Hepatocyte (in vitro differentiated cells): ENCODE results near the gene PRKG1.

ENCODE experiments used
- EZH2 ChIP-seq: fragments of 200-600 bp; sonication (generic); IDR thresholded peaks from 2 replicates; pipeline ENCODE4 v1.6.1; 2016; ENCODE audit warnings: antibody characterized with exemption, mild to moderate bottlenecking, borderline replicate concordance
- EZH2phosphoT487 ChIP-seq: fragments of 200-600 bp; sonication (generic); IDR thresholded peaks from one replicate; pipeline ENCODE4 v1.6.1; 2018; ENCODE audit warnings: antibody characterized with exemption, mild to moderate bottlenecking, low read depth, moderate library complexity; ENCODE audit not compliant: unreplicated experiment, severe bottlenecking
- TF ChIP-seq, protein P1 (sequence below): fragments of 200-600 bp; sonication (generic); IDR thresholded peaks from 2 replicates; pipeline ENCODE4 v1.5.1; 2016; ENCODE audit warnings: antibody characterized with exemption, mild to moderate bottlenecking; ENCODE audit not compliant: poor library complexity

DNA sequence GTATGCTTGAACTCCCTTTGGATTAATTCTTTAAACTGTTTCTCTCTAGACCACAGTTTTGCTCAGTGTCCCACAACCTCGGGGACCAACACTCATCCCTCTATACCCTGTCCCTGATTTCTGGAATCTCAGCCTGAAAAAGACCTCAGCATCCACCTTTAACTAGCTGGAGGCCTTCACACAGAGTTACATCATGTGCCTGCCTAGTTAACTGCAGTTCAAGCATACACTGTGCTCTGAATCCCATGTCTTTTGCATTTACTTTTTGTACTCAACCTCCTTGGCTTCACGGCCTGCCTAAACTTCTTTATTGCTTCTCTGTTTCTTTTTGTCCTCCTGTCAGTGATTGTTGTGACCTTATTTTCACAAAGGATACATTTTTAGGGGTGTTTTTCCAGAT, 66.7 kb downstream of the PRKG1 start:
- TF ChIP-seq, protein P1, sequence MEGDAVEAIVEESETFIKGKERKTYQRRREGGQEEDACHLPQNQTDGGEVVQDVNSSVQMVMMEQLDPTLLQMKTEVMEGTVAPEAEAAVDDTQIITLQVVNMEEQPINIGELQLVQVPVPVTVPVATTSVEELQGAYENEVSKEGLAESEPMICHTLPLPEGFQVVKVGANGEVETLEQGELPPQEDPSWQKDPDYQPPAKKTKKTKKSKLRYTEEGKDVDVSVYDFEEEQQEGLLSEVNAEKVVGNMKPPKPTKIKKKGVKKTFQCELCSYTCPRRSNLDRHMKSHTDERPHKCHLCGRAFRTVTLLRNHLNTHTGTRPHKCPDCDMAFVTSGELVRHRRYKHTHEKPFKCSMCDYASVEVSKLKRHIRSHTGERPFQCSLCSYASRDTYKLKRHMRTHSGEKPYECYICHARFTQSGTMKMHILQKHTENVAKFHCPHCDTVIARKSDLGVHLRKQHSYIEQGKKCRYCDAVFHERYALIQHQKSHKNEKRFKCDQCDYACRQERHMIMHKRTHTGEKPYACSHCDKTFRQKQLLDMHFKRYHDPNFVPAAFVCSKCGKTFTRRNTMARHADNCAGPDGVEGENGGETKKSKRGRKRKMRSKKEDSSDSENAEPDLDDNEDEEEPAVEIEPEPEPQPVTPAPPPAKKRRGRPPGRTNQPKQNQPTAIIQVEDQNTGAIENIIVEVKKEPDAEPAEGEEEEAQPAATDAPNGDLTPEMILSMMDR, result no peak
- TF ChIP-seq EZH2 (no peak), EZH2phosphoT487 (no peak)
